ENCODE measurements around the gene RTL5. TPM values are rescaled to one million over a fixed set of nuclear protein-coding genes. Genes with fewer than 3 reads are reported as not detected.

The RTL5 gene
- total RNA-seq, 4 donors from 2014 or later, result 3.7 to 6.9 (median 4.4) TPM

- DNase-seq (ENCODE audit: low spot score) (no peak), ATAC-seq (ENCODE audit: low FRiP score) (no peak)
- no peak for TF ChIP-seq CTCF (IDR thresholded peaks at IDR 0.05)
These were observed 5.7 kb downstream of the RTL5 start for GRCh38 chrX:72126048-72126415.

GRCh38 chrX:72125331-72126047, 6.2 kb downstream of the RTL5 start:
- ATAC-seq (ENCODE audit: low FRiP score) (no peak), DNase-seq (ENCODE audit: low spot score) (no peak)
- no peak for TF ChIP-seq CTCF (IDR thresholded peaks at IDR 0.05)

GRCh38 chrX:72124540-72125201, 7.0 kb downstream of the RTL5 start:
- ATAC-seq (ENCODE audit: low FRiP score), result no peak
- no peak for DNase-seq (ENCODE audit: low spot score)
- no peak for TF ChIP-seq CTCF (IDR thresholded peaks at IDR 0.05)

- no peak for DNase-seq (ENCODE audit: low spot score)
- no peak for ATAC-seq (ENCODE audit: low FRiP score)
- no peak for TF ChIP-seq CTCF (IDR thresholded peaks at IDR 0.05)
These were observed 8.1 kb downstream of the RTL5 start for GRCh38 chrX:72123471-72124185.

- ATAC-seq (ENCODE audit: low FRiP score) (no peak), DNase-seq (ENCODE audit: low spot score) (no peak)
- TF ChIP-seq CTCF (IDR thresholded peaks at IDR 0.05), result no peak
These were observed 8.9 kb downstream of the RTL5 start for GRCh38 chrX:72122621-72123337.

- no peak for TF ChIP-seq CTCF (IDR thresholded peaks at IDR 0.05)
- DNase-seq (ENCODE audit: low spot score), result no peak
These were observed 10.3 kb downstream of the RTL5 start for GRCh38 chrX:72121383-72121782.

More at GRCh38 chrX:72121383-72121782, 10.3 kb downstream of the RTL5 start:
- peak; percentile 71 for ATAC-seq (ENCODE audit: low FRiP score)
